GM03348 (cell line): ENCODE measurements around the gene SCN4A.
"Not testable (repeated sequence)": the region's sequence is repeated elsewhere in the genome, so short reads cannot be mapped to it uniquely, and the experiment has no call there.

Source experiments
- DNase-seq: peaks from one replicate; pipeline ENCODE4 v3.0.0; 2012; ENCODE audit warnings: low spot score

SCN4A gene

GRCh38 chr17:63972796-63973195 lies at the start of gene SCN4A:
Gene SCN4A (minus strand): TSS chr17:63972918. CDS start chr17:63972841, 77 bp downstream.
- DNase-seq, result no peak

DNA sequence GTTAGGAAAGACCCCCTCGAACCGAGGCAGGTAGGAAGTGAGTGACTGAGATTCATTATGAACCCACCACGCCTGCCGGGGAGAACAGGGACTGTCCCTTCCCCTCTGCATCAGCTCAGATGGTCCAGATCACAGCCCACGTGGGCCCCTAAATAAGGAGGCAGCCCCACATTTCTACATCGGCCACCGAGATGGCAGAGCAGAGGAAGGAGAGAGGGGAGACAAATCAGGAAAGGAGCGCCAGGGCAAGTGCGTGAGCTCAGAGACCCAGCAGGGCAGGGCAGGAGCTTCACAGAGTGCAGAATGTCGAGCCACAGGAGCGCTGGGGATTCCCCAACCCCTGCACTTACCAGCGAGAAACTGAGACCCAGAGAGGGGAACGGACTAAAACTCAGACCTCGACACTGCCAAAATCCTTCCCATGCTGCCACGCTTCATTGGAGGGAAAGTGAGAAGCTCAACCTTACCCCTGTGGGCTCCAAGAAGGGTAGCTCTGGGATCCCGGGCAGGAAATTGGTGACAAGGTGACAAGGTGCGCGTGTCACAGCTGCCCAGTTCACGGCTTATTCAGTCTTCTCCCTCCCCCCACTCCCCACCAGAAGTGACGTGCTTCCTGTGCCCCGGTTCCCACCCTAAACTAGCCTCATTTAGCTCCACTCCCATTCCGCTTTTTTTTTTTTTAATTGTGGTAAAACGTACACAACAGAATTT lies 47.5 kb upstream of the SCN4A start, which contains the start of gene ICAM2:
TSS of gene ICAM2 (minus strand) at position 578 of the 711 bp plus-strand sequence. CDS start 13,942 bp downstream, outside the sequence.
- no peak for DNase-seq

- not testable (repeated sequence) for DNase-seq
Measured at GRCh38 chr17:64019551-64019961, 46.8 kb upstream of the SCN4A start.

- no peak for DNase-seq
Measured at GRCh38 chr17:64017381-64017980, 44.8 kb upstream of the SCN4A start.

- DNase-seq, result no peak
Measured at GRCh38 chr17:64016974-64017373, 44.3 kb upstream of the SCN4A start.

DNA sequence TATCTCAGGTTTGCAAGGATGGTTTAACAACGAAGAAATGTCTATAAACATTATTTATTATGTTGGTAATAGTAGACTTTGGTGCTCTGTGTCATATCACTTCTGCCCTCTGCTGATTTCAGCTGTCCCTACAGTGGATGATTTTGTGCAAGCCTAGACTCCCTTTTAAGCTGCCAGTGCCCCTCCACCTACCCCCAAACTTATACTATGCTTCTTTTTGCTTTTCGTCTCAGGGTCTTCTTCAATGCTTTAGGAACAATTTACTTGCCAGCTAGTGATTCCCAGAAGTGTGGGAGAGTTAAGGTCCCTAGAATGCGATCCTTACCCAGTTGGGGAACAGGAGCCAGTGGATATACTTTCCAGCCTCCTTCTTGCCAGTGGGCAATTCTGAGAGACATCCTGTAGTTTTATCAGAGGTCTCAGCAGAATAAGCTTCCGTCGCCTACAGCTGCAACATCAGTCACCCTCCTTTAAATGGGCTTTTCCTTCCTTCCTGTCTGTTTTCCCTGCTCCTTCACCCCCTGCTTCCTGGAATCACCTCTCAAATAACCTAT lies 43.6 kb upstream of the SCN4A start:
- no peak for DNase-seq

DNA sequence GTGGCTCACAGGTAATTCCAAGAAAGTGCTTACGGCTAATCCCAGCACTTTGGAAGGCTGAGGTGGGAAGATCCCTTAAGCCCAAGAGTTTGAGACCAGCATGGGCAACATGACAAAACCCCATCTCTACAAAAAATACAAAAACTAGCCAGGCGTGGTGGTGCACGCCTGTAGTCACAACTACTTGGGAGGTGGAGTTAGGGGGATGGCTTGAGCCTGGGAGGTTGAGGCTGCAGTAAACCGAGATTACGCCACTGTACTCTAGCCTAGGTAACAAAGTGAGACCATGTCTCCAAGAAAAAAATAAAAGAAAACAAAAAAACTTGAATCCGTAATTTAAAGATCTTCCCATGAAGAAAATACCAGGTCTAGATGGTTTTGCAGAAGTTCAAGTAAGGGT lies 42.7 kb upstream of the SCN4A start:
- DNase-seq, result no peak

- peak; percentile 7 for DNase-seq
Measured at GRCh38 chr17:64009571-64010402, 37.1 kb upstream of the SCN4A start.

DNA sequence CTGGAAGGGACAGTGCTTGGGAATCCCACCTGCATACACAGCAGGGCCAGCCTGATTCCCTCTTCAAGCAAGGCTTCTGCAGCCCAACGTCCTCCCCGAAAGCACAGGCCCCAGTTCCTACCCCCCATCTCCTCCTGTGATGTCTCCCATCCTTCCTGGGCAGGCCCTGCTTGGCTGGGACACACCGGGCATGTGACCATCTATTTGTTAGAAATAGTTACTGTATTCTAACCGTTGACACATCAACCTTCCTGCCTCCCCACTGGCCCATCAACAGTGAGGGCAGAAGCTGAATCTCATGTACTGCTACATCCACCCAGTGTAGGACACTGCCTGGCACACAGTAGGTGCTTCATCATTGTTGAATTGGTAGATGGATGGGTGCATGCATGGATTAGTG lies 36.1 kb upstream of the SCN4A start:
- DNase-seq, result no peak

DNA sequence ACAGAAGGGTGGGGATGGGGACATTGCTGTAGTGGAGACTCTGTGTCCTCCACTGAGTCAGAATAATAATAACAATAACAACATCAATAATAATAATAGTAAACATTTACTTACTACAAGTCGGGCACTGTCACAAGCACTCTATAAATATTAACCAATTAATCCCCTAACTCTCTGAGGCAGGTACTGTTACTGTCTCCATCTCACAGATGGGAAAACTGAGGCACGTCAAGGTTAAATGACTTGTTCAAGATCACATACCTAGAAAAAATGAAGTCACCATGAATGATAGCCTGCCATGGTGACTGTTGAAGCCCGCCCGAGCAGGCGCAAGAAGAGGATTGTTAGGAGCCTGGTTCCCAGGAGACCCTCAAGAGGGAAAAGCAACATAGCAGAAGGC lies 35.6 kb upstream of the SCN4A start:
- DNase-seq, result no peak

DNA sequence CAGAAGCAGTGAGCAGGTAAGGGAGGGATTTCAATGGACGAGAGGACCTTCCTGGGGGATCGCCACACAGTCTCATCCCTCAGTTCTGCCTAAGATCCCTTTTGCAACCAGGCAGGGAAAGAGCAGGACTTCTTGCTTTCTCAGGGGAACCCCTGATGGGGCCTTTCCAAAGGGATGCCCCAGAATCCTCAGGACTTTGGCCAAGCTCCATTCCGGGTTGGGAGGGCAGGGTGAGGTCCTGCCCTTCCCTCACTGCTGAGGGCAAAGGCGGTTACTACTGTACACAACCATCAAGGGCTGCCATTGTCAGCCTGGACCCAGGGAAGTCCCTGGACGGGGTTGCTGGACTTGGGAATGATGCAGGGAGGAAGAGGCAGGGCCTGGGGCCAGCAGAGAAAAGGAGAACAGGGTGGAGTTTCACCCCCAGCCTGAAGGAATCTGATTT lies 35.1 kb upstream of the SCN4A start:
- DNase-seq, result peak; percentile 11

DNA sequence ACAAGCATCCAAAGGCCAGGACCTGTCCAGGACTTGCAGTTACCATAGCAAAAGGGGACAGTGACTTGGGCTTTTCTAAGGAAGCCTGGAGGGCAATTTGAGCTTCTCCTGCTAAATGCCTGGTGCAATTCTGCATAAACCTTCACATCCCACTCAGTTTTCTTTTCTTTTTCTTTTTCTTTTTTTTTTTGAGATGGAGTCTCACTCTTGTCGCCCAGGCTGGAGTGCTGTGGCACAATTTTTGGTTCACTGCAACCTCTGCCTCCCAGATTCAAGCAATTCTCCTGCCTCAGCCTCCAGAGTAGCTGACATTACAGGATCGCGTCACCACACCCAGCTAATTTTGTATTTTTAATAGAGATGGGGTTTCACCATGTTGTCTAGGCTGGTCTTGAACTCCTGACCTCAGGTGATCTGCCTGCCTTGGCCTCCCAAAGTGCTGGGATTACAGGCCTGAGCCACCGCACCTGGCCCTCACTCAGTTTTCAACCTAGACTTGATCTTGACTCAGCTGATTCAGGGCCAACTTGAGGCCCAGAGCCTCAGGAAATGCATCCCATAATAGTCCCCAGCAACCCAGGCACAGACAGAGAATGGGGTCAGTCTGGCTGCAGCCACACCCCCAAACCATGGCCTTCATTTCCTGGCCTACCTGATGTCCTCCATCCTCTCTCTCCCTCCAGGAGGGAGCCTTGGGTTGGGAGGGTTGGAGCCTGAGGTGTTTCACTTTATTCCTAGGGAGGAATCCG lies 34.5 kb upstream of the SCN4A start:
- not testable (repeated sequence) for DNase-seq

GRCh38 chr17:64006361-64007088 lies 33.8 kb upstream of the SCN4A start:
- peak; percentile 17 for DNase-seq

GRCh38 chr17:64005734-64006167 lies 33.0 kb upstream of the SCN4A start:
- peak; percentile 34 for DNase-seq

- peak; percentile 3 for DNase-seq
Measured at GRCh38 chr17:64004903-64005733, 32.4 kb upstream of the SCN4A start.

DNA sequence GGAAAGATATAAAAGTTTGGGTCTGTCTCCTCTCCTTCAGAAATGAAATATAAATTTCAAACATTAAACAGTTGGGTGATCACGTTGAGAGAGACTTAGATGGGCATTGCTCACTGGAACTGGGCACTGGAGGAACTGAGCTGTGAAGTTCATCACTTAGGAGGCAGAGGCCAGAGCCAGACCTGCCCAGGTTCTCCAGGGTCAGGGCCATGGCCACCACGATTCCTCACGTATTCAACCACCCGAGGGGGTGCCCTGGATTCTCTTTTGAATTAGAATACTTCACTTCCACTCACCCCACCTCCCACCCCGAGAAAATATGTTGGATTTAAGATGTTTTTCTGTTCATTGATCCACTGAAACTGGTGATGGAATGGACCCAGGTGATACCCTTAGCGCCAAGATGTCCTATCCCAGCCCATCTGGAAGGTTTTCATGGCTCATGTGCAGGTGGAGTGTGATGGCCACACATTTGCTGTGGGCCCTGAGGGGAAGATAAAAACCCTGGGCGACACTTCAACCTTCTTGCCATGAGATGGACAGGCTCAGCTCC lies 31.6 kb upstream of the SCN4A start:
- no peak for DNase-seq

DNA sequence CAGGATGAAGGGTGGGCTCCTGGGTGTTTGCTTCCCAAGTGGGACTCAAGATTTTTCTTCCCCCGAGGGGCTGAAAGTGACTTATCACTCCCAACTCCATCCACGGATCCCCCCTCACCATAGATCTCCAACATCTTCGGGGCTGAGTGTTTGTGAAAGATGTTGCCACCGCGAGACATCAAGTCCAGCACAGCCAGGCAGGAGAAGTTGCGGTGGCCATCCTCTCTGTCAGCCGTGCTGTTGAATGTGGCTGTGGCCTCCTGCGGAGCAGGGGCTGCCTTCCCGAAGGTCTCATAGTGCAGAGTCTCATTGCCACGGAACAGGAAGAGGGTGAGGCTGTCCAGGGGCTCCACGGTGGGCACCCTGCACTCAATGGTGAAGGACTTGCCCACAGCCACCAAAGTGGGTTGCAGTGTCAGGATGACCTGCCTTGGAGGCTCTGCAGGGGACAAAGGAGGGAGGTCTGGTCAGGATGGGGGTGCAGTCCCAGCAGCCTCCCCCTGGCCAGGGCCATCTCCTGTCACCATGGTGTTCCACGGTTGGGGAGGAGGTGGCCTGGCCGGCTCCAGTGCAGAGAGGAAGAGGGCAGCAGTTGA lies 30.9 kb upstream of the SCN4A start:
- DNase-seq, result no peak

DNA sequence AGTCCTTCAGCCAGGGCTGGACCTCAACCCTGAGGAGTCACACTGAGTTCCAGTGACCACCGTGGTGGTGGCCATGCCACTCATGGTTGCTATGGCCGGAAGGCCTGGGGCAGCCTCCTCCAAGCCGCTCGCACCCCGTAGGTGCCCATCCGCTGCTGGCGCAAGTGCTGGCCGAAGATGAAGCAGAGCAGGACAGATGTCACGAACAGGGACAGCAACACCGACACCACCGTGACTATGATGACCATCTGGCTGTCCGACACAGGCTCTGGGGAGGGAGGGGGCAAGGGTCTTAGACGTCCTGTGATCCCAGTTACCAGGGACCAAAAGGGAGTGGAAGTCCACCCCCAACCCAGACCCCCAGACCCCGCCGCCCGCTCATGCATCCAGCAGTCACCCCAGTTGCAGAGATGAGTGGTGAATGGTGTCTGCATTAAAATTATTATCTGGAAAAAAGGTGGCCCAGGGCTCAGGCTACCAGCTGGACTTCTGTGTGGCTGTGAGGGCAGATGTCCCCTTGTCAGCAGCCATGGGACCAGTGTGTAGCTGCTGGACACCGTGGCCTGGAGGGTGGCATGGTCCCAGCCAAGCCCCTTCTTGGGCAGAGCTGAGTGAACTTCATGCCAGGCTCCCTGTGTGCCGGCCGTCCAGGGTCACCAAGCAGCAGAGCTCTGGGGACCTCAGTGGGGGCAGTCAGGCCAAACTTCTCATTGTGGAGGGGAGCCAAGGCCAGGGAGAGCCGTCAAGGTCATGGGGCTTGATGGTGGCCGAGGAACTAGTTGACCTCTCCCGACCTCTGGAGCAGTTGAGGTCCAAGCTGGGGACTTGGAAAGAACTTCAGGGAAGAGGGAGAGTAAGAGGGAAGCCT lies 30.2 kb upstream of the SCN4A start:
- DNase-seq, result no peak
